ENCODE data around the gene CSF2RB.

GRCh38 chr22:36971341-36972125, 58.1 kb downstream of the CSF2RB start:
- no peak for TF ChIP-seq POLR2A (IDR thresholded peaks at IDR 0.05; ENCODE audit: low read length)
- TF ChIP-seq GATA1 (IDR thresholded peaks at IDR 0.05; ENCODE audit: low read depth, low read length) = no peak
